ENCODE data around the gene C16orf54. TPM values are rescaled to one million over a fixed set of nuclear protein-coding genes. Genes with fewer than 3 reads are reported as not detected.
"Not testable (repeated sequence)": the region's sequence is repeated elsewhere in the genome, so short reads cannot be mapped to it uniquely, and the experiment has no call there.

Gene C16orf54
- total RNA-seq, 1 donor from 2014 or later = 11.2 TPM

DNA sequence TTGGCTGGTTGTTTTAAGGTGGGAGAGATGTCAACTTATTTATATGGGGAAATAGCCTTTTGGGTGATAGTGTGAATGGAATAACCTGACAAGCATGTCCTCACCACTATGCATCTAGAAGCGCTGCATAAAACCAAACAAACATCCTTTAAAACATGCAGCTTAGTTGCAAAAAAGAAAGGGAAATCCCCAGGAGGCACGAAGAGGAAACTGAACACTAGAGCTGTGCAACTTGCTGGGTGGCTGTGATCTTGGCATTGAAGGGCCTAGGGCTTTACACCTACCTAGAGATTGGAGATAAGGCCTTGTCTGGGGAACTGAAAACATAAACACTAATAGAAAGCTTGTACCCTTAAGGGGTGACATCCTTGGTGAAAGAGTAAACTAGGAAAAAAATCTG is 7.3 kb downstream of the C16orf54 start:
- TF ChIP-seq, protein P1, sequence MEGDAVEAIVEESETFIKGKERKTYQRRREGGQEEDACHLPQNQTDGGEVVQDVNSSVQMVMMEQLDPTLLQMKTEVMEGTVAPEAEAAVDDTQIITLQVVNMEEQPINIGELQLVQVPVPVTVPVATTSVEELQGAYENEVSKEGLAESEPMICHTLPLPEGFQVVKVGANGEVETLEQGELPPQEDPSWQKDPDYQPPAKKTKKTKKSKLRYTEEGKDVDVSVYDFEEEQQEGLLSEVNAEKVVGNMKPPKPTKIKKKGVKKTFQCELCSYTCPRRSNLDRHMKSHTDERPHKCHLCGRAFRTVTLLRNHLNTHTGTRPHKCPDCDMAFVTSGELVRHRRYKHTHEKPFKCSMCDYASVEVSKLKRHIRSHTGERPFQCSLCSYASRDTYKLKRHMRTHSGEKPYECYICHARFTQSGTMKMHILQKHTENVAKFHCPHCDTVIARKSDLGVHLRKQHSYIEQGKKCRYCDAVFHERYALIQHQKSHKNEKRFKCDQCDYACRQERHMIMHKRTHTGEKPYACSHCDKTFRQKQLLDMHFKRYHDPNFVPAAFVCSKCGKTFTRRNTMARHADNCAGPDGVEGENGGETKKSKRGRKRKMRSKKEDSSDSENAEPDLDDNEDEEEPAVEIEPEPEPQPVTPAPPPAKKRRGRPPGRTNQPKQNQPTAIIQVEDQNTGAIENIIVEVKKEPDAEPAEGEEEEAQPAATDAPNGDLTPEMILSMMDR (IDR thresholded peaks at IDR 0.05) = no peak
- Histone ChIP-seq H3K27me3 (ENCODE audit: low read depth) (no peaks in the 10 kb centered on the region), H3K9me3 (no peaks in the 10 kb centered on the region), H3K36me3 (no peaks in the 10 kb centered on the region), H3K27ac (no peak overlapping the region), H3K4me3 (no peak overlapping the region), H3K4me1 (peaks cover 2% of the 10 kb centered on the region)
- intact Hi-C loops (cut with DNase I) = no loop called here
- peak; percentile 43 to 61 for ATAC-seq
- DNase-seq = no peak

DNA sequence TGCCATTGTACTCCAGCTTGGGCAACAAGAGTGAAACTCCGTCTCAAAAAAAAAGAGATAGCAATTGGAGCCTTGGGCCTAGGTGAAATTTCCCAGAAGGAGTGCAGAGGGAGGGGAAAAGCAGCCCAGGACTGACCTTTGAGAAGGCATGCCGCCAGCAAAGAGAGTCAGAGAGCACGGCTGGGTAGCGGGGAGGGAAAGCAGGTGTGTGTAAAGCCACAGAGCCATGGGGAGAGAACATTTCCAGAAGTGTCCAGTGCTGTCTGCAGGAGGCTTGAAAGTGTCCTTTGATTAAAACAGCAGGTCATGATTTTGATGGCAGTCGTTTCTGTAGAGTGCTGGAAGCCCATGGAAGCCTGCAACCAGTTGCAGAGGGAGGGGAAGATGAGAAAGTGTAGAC is 8.1 kb downstream of the C16orf54 start:
- no peak overlapping the region for H3K4me3 ChIP-seq
- TF ChIP-seq, protein P1 (IDR thresholded peaks at IDR 0.05) = no peak
- ATAC-seq (no peak), DNase-seq (no peak)
- H3K9me3 ChIP-seq = no peaks in the 10 kb centered on the region
- no peaks in the 10 kb centered on the region for H3K36me3 ChIP-seq
- no peak overlapping the region for H3K27ac ChIP-seq
- no peaks in the 10 kb centered on the region for H3K4me1 ChIP-seq
- no peaks in the 10 kb centered on the region for H3K27me3 ChIP-seq (ENCODE audit: low read depth)
- intact Hi-C loops (cut with DNase I) = no loop called here

- Histone ChIP-seq H3K36me3 (no peaks in the 10 kb centered on the region), H3K27ac (no peak overlapping the region), H3K9me3 (no peaks in the 10 kb centered on the region), H3K4me3 (no peak overlapping the region), H3K4me1 (no peaks in the 10 kb centered on the region), H3K27me3 (ENCODE audit: low read depth) (no peaks in the 10 kb centered on the region)
- TF ChIP-seq, protein P1 (IDR thresholded peaks at IDR 0.05) = no peak
- ATAC-seq (no peak), DNase-seq (no peak)
- intact Hi-C loops (cut with DNase I) = no loop called here
Measured at GRCh38 chr16:29736764-29737163, 9.0 kb downstream of the C16orf54 start.

DNA sequence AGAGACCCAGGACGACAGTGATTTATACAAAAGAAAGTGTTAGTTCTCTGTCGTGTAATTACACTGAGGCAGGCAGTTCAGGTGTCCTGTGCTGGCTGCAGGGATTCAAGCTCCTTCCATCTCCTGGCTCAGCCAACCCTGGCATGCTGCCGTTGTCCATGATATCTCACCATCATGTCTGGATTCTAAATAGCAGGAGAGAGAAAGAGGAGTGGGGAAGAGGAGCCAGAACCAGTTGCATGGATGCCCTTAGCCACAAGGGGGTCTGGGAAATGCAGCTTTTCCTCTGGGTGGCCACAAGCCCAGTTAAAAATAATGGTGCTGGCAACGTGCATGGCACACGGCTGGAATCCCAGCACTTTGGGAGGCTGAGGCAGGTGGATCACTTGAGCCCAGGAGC is 9.7 kb downstream of the C16orf54 start:
- Histone ChIP-seq H3K4me1 (no peaks in the 10 kb centered on the region), H3K27me3 (ENCODE audit: low read depth) (no peaks in the 10 kb centered on the region), H3K36me3 (no peaks in the 10 kb centered on the region), H3K9me3 (no peaks in the 10 kb centered on the region), H3K4me3 (no peak overlapping the region), H3K27ac (no peak overlapping the region)
- no peak for ATAC-seq
- TF ChIP-seq, protein P1 (IDR thresholded peaks at IDR 0.05) = no peak
- intact Hi-C loops (cut with DNase I) = no loop called here
- no peak for DNase-seq

DNA sequence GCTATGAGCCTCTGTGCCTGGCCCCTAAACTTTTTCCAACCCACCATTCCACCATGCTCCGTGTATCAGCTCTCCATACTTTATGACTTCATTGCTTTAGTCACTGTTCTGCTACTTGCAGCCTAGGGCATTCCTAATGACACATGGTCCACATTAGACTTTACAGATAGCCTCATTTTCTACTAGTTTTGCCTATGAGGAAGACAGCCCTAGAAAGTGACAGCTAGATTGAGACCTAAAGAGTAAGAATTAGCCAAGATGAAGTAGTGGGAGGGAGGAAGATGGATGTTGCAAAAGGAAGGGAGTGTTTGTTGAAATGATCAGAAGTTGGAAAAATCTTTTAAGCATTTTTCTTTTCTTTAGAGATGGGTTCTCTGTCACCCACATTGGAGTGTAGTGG is 11.0 kb downstream of the C16orf54 start:
- no peak for ATAC-seq
- Histone ChIP-seq H3K4me3 (no peak overlapping the region), H3K27ac (no peak overlapping the region), H3K9me3 (no peaks in the 10 kb centered on the region), H3K36me3 (no peaks in the 10 kb centered on the region), H3K4me1 (no peaks in the 10 kb centered on the region), H3K27me3 (ENCODE audit: low read depth) (peaks cover 6% of the 10 kb centered on the region)
- no peak for DNase-seq
- TF ChIP-seq, protein P1 (IDR thresholded peaks at IDR 0.05) = no peak
- intact Hi-C loops (cut with DNase I) = no loop called here

GRCh38 chr16:29731768-29732601 is 13.8 kb downstream of the C16orf54 start:
- intact Hi-C loops (cut with DNase I); H3K27me3 ChIP-seq (ENCODE audit: low read depth); H3K27ac ChIP-seq; H3K4me3 ChIP-seq; H3K9me3 ChIP-seq; H3K36me3 ChIP-seq; DNase-seq; ATAC-seq; H3K4me1 ChIP-seq: not testable (repeated sequence)

Data from lower lobe of right lung (tissue), 2 donors.